Measurements from ENCODE around the gene KRT6A. TPM values are rescaled to one million over a fixed set of nuclear protein-coding genes. Genes with fewer than 3 reads are reported as not detected.

Gene KRT6A
- total RNA-seq, 1 donor from 2014 or later: not detected

DNA sequence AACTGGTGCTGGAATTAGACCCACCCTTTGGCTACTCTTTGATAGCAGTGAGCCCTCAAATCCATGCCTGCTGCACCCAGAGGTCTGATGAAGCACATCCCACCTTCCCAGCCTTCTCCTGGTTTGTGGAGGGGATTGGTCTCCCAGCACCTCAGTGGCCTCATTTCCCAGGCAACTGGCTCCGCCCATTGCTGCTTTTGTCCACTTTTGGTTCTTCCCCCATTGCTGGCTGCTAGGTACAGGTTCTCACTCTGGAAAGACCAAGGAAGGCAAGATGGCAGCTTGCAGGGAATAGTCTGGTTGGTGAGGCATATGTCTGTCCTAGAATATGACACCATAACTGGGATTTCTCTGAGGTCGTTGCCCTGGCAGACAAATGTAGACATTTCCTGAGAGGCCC is 37.3 kb upstream of the KRT6A start:
- Mint-ChIP-seq H3K27me3 (ENCODE audit: insufficient read depth) (no peaks in the 10 kb centered on the region), H3K4me1 (ENCODE audit: low read depth) (no peaks in the 10 kb centered on the region), H3K9me3 (no peaks in the 10 kb centered on the region), H3K4me3 (no peak overlapping the region), H3K27ac (no peak overlapping the region), H3K36me3 (ENCODE audit: low read depth) (no peaks in the 10 kb centered on the region)
- intact Hi-C loops (cut with micrococcal nuclease): no loop called here
- DNase-seq (ENCODE audit: low spot score): no peak

- intact Hi-C loops (cut with micrococcal nuclease): no loop called here
- Mint-ChIP-seq H3K36me3 (ENCODE audit: low read depth) (no peaks in the 10 kb centered on the region), H3K27me3 (ENCODE audit: insufficient read depth) (no peaks in the 10 kb centered on the region), H3K27ac (no peak overlapping the region), H3K4me3 (no peak overlapping the region), H3K9me3 (no peaks in the 10 kb centered on the region), H3K4me1 (ENCODE audit: low read depth) (no peaks in the 10 kb centered on the region)
- no peak for DNase-seq (ENCODE audit: low spot score)
Measured at GRCh38 chr12:52529846-52530245, 36.8 kb upstream of the KRT6A start.

DNA sequence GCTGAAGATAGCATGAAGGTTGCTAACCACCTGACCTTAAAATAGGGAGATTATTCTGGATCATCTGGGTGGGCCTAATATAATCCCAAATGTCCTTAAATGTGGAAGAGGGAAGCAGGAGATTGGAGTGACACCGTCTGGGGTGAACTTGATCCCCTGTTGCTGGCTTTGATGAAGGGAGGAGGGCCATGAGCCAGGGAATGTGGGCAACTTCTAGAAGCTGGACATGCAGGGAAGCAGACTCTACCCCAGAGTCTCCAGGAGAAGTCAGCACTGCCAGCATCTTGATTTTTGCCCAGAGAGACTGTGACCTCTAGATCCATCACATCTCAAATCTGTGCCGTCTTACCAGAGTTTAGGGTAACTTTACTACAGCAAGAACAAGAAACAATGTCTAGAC is 36.4 kb upstream of the KRT6A start:
- Mint-ChIP-seq H3K9me3 (no peaks in the 10 kb centered on the region), H3K36me3 (ENCODE audit: low read depth) (no peaks in the 10 kb centered on the region), H3K4me3 (no peak overlapping the region), H3K27ac (no peak overlapping the region), H3K4me1 (ENCODE audit: low read depth) (no peaks in the 10 kb centered on the region), H3K27me3 (ENCODE audit: insufficient read depth) (no peaks in the 10 kb centered on the region)
- DNase-seq (ENCODE audit: low spot score): no peak
- intact Hi-C loops (cut with micrococcal nuclease): no loop called here

DNA sequence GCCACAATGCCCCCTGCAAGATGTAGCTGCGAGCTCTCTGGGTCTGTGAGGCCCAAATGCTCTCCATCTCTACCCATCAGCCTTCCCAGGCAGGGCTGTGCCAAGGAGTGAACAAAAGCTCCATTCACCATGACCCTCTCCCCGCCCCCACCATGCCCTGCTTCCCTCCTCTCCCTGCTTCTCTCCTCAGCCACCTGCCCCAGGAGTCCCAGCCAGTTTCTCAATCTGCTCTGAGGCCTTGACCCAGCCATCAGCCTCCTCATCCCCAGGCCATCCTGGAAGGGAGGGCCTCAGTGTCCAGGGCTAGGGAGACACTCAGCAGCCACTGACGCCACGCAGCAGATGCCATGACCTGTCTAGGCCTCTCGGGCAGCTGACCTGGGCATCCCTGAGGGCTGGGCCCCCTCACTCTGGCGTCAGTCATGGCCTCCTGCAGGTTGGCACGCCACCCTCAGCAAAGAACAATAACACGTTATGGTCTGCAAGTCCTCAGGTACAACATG is 35.6 kb upstream of the KRT6A start:
- no peaks in the 10 kb centered on the region for H3K27me3 Mint-ChIP-seq (ENCODE audit: insufficient read depth)
- no peak for DNase-seq (ENCODE audit: low spot score)
- H3K4me3 Mint-ChIP-seq: no peak overlapping the region
- no peak overlapping the region for H3K27ac Mint-ChIP-seq
- no peaks in the 10 kb centered on the region for H3K4me1 Mint-ChIP-seq (ENCODE audit: low read depth)
- no peaks in the 10 kb centered on the region for H3K9me3 Mint-ChIP-seq
- H3K36me3 Mint-ChIP-seq (ENCODE audit: low read depth): no peaks in the 10 kb centered on the region
- intact Hi-C loops (cut with micrococcal nuclease): no loop called here

DNA sequence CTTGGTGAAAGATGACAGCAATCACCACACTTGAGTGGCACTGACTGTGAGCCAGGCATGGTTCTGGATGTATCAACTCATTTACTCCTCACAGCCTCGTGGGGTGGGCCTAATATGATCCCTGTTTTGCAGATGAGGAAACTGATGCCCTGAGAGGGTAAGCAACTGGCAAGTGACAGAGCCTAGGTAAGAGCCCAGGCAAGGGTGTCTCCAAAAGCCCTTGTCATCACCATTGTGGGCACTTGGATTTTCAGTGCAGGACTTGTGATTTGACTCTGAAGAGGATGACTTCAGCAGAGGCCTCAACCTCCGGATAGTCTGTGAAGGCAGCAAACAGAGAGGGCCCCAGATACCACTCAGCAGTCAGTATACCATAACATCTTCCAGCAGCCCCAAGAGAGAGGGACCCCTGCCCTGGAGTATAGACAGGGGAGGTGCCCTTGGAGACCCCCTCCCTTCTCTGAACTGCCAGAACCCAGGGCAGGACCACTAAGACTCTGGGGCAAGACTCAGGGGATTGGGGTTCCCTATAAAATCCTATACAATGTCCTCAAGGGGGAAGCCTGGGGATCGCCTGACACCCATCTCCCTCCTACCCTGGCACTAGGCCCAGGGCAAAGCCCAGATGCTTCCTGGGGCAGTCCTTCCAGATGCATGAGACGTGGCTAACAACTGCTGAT is 34.2 kb upstream of the KRT6A start:
- H3K27ac Mint-ChIP-seq: no peak overlapping the region
- H3K27me3 Mint-ChIP-seq (ENCODE audit: insufficient read depth): no peaks in the 10 kb centered on the region
- no peaks in the 10 kb centered on the region for H3K4me1 Mint-ChIP-seq (ENCODE audit: low read depth)
- no peaks in the 10 kb centered on the region for H3K36me3 Mint-ChIP-seq (ENCODE audit: low read depth)
- H3K4me3 Mint-ChIP-seq: no peak overlapping the region
- DNase-seq (ENCODE audit: low spot score): no peak
- H3K9me3 Mint-ChIP-seq: no peaks in the 10 kb centered on the region
- intact Hi-C loops (cut with micrococcal nuclease): no loop called here

- no peaks in the 10 kb centered on the region for H3K36me3 Mint-ChIP-seq (ENCODE audit: low read depth)
- no peak for DNase-seq (ENCODE audit: low spot score)
- H3K27ac Mint-ChIP-seq: no peak overlapping the region
- H3K4me1 Mint-ChIP-seq (ENCODE audit: low read depth): no peaks in the 10 kb centered on the region
- no peaks in the 10 kb centered on the region for H3K9me3 Mint-ChIP-seq
- H3K4me3 Mint-ChIP-seq: no peak overlapping the region
- H3K27me3 Mint-ChIP-seq (ENCODE audit: insufficient read depth): no peaks in the 10 kb centered on the region
- intact Hi-C loops (cut with micrococcal nuclease): no loop called here
Measured at GRCh38 chr12:52526511-52526951, 33.5 kb upstream of the KRT6A start.

DNA sequence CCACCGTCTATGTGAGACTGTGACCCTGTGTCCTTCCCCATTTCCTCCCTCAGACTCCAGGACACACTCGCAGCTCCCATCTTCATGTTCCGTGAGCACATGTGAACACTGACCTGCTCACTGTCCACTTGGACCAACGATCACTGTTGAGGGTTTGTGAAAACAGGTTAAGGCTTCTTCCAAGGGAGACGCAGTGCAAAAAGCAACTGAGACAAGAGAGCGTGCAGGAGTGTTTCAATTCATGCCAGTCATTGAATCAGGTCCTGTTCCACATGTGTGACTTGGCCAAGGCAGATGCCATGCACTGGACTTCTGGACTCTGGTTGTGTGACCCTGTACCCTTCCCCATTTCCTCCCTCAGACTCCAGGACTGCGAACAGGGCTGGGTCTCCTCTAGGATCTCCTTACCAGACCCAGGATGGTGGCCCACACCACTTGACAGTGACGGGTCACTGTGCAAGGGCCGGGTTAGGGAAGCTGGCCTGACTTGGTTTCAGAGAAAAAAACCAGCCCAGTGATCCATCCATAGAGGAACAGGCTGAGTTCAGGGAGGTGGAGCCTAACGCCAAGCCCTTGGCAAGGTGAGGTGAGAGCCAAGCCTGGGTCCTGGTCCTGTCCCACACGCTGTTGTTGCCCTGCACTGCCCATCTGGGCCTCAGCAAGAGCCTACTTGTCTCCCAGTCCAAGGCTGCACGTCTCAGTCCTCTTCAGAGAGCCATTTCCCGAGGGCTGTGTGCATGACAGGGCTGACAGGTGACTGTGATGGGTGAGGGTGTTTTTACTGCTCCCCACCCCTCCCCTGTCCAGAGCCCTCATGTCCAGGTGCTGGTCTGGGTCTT is 32.8 kb upstream of the KRT6A start:
- H3K27me3 Mint-ChIP-seq (ENCODE audit: insufficient read depth): no peaks in the 10 kb centered on the region
- intact Hi-C loops (cut with micrococcal nuclease): no loop called here
- no peaks in the 10 kb centered on the region for H3K36me3 Mint-ChIP-seq (ENCODE audit: low read depth)

GRCh38 chr12:52524898-52525591 is 32.0 kb upstream of the KRT6A start:
- H3K27me3 Mint-ChIP-seq (ENCODE audit: insufficient read depth): no peaks in the 10 kb centered on the region
- no peaks in the 10 kb centered on the region for H3K4me1 Mint-ChIP-seq (ENCODE audit: low read depth)
- no peaks in the 10 kb centered on the region for H3K9me3 Mint-ChIP-seq
- H3K27ac Mint-ChIP-seq: no peak overlapping the region
- no peaks in the 10 kb centered on the region for H3K36me3 Mint-ChIP-seq (ENCODE audit: low read depth)
- intact Hi-C loops (cut with micrococcal nuclease): no loop called here
- no peak for DNase-seq (ENCODE audit: low spot score)
- H3K4me3 Mint-ChIP-seq: no peak overlapping the region

More for the DNA sequence above, 32.8 kb upstream of the KRT6A start:
- Mint-ChIP-seq H3K27ac (no peak overlapping the region), H3K4me1 (ENCODE audit: low read depth) (no peaks in the 10 kb centered on the region), H3K9me3 (no peaks in the 10 kb centered on the region), H3K4me3 (no peak overlapping the region)
- DNase-seq (ENCODE audit: low spot score): no peak

- Mint-ChIP-seq H3K9me3 (no peaks in the 10 kb centered on the region), H3K36me3 (ENCODE audit: low read depth) (no peaks in the 10 kb centered on the region), H3K4me1 (ENCODE audit: low read depth) (no peaks in the 10 kb centered on the region), H3K27ac (no peak overlapping the region), H3K4me3 (no peak overlapping the region), H3K27me3 (ENCODE audit: insufficient read depth) (no peaks in the 10 kb centered on the region)
- no peak for DNase-seq (ENCODE audit: low spot score)
- intact Hi-C loops (cut with micrococcal nuclease): no loop called here
Measured at GRCh38 chr12:52524241-52524897, 31.3 kb upstream of the KRT6A start.

- no peak overlapping the region for H3K27ac Mint-ChIP-seq
Measured at GRCh38 chr12:52523824-52524223, 30.8 kb upstream of the KRT6A start.

GRCh38 chr12:52522346-52523011 is 29.4 kb upstream of the KRT6A start:
- no peak for DNase-seq (ENCODE audit: low spot score)
- Mint-ChIP-seq H3K4me3 (no peak overlapping the region), H3K9me3 (no peaks in the 10 kb centered on the region), H3K4me1 (ENCODE audit: low read depth) (no peaks in the 10 kb centered on the region), H3K36me3 (ENCODE audit: low read depth) (no peaks in the 10 kb centered on the region), H3K27me3 (ENCODE audit: insufficient read depth) (no peaks in the 10 kb centered on the region), H3K27ac (no peak overlapping the region)
- intact Hi-C loops (cut with micrococcal nuclease): no loop called here

More at GRCh38 chr12:52523824-52524223, 30.8 kb upstream of the KRT6A start:
- H3K36me3 Mint-ChIP-seq (ENCODE audit: low read depth): no peaks in the 10 kb centered on the region
- H3K4me1 Mint-ChIP-seq (ENCODE audit: low read depth): no peaks in the 10 kb centered on the region
- intact Hi-C loops (cut with micrococcal nuclease): no loop called here
- no peaks in the 10 kb centered on the region for H3K9me3 Mint-ChIP-seq
- no peak overlapping the region for H3K4me3 Mint-ChIP-seq
- H3K27me3 Mint-ChIP-seq (ENCODE audit: insufficient read depth): no peaks in the 10 kb centered on the region
- DNase-seq (ENCODE audit: low spot score): no peak

GRCh38 chr12:52521568-52522266 is 28.7 kb upstream of the KRT6A start:
- no peak overlapping the region for H3K27ac Mint-ChIP-seq
- H3K4me3 Mint-ChIP-seq: no peak overlapping the region
- H3K27me3 Mint-ChIP-seq (ENCODE audit: insufficient read depth): no peaks in the 10 kb centered on the region
- no peaks in the 10 kb centered on the region for H3K36me3 Mint-ChIP-seq (ENCODE audit: low read depth)
- DNase-seq (ENCODE audit: low spot score): no peak
- H3K4me1 Mint-ChIP-seq (ENCODE audit: low read depth): no peaks in the 10 kb centered on the region
- intact Hi-C loops (cut with micrococcal nuclease): no loop called here
- no peaks in the 10 kb centered on the region for H3K9me3 Mint-ChIP-seq
